OCI-LY7 (cell line): ENCODE results near the gene BTN1A1. TPM values are rescaled to one million over a fixed set of nuclear protein-coding genes. Genes with fewer than 3 reads are reported as not detected.

ENCODE experiments used
- Bru-seq: library from RNA; stranded (reverse); fragments of 400-500 nt; gene quantifications from one replicate; lab custom pipeline; 2021; lab: Mats Ljungman, UMichigan
- BruChase-seq, 2 experiments: library from RNA; stranded (reverse); fragments of 400-500 nt; gene quantifications; one replicate each; lab custom pipeline; 2021; lab: Mats Ljungman, UMichigan
- BruUV-seq: library from RNA; stranded (reverse); fragments of 400-500 nt; replicated peaks from 2 replicates; lab custom pipeline; 2021; lab: Mats Ljungman, UMichigan
- CTCF ChIA-PET: fragments of 300-600 bp; sonication (Branson Sonifier 250); formaldehyde crosslinking; loops from one replicate; lab custom pipeline; 2022; ENCODE audit warnings: antibody characterized with exemption; ENCODE audit not compliant: unreplicated experiment; lab: Charles Lee
- POLR2A ChIA-PET: fragments of 300-600 bp; sonication (Branson Sonifier 250); formaldehyde crosslinking; loops from one replicate; lab custom pipeline; 2022; ENCODE audit warnings: antibody characterized with exemption; lab: Charles Lee
- DNase-seq: peaks from one replicate; pipeline ENCODE4 v3.0.0-alpha.2; 2015; ENCODE audit warnings: low spot score
- H2AFZ ChIP-seq: fragments of 200-600 bp; sonication (generic), shearing (Covaris generic); 2 replicates; pipeline ENCODE4 v1.6.1; 2014; ENCODE audit warnings: mild to moderate bottlenecking, antibody characterized with exemption, low read length, moderate library complexity
- H3K27ac ChIP-seq: fragments of 200-600 bp; sonication (generic); 2 replicates; pipeline ENCODE4 v1.5.1; 2014; ENCODE audit warnings: mixed run types, low read depth, mild to moderate bottlenecking, moderate library complexity, low read length, inconsistent platforms; ENCODE audit not compliant: poor library complexity, severe bottlenecking
- H3K36me3 ChIP-seq: fragments of 200-600 bp; sonication (generic); 2 replicates; pipeline ENCODE4 v1.6.1; 2014; ENCODE audit warnings: mild to moderate bottlenecking, antibody characterized with exemption, low read length, moderate library complexity, mixed read lengths; ENCODE audit not compliant: insufficient read depth
- H3K4me1 ChIP-seq: fragments of 200-600 bp; sonication (generic); 2 replicates; pipeline ENCODE4 v1.5.1; 2014; ENCODE audit warnings: mild to moderate bottlenecking, low read length; ENCODE audit not compliant: insufficient read depth, poor library complexity, severe bottlenecking
- H3K4me2 ChIP-seq: fragments of 200-600 bp; sonication (generic); 2 replicates; pipeline ENCODE4 v1.6.1; 2014; ENCODE audit warnings: mild to moderate bottlenecking, low read length
- H3K4me3 ChIP-seq: fragments of 200-600 bp; sonication (generic); 2 replicates; pipeline ENCODE4 v1.5.1; 2014; ENCODE audit warnings: mild to moderate bottlenecking, low read depth, low read length; ENCODE audit not compliant: poor library complexity, severe bottlenecking
- H3K79me2 ChIP-seq: fragments of 200-600 bp; sonication (generic); 2 replicates; pipeline ENCODE4 v1.6.1; 2016; ENCODE audit warnings: low read depth, mild to moderate bottlenecking, low read length, moderate library complexity, mixed read lengths; ENCODE audit not compliant: insufficient read depth
- H3K9me2 ChIP-seq: fragments of 200-600 bp; sonication (generic); 2 replicates; pipeline ENCODE4 v1.6.1; 2016; ENCODE audit warnings: mild to moderate bottlenecking, low read length, mixed read lengths; ENCODE audit not compliant: insufficient read depth
- H3K9me3 ChIP-seq: fragments of 200-600 bp; sonication (generic); 2 replicates; pipeline ENCODE4 v1.6.1; 2014; ENCODE audit warnings: mild to moderate bottlenecking, mixed run types, low read length, mixed read lengths
- H4K20me1 ChIP-seq: fragments of 200-600 bp; sonication (generic); 2 replicates; pipeline ENCODE4 v1.6.1; 2014; ENCODE audit warnings: mild to moderate bottlenecking, antibody characterized with exemption, low read length, moderate library complexity, mixed read lengths; ENCODE audit not compliant: insufficient read depth
- EZH2phosphoT487 ChIP-seq: fragments of 200-600 bp; sonication (generic); IDR thresholded peaks from 2 replicates; pipeline ENCODE4 v1.6.1; 2018; ENCODE audit warnings: low read depth, borderline replicate concordance, mild to moderate bottlenecking, mixed run types, antibody characterized with exemption, low read length, moderate library complexity, mixed read lengths
- intact Hi-C: fragments of 100-400 bp; cut with micrococcal nuclease; formaldehyde crosslinking; loops from one replicate; pipeline ENCODE4 v1.10.0; 2022; ENCODE audit not compliant: unreplicated experiment
- long read RNA-seq: library from polyadenylated mRNA; stranded (forward); transcript quantifications from one replicate; pipeline ENCODE4 v2.0.0, GENCODE V29; 2022
- total RNA-seq, 2 experiments: library from RNA; depleted of rRNA in 1 of 2; stranded (reverse); fragments of >200 nt in 1 of 2; shearing (Covaris generic) in 1 of 2; gene quantifications; 2 replicates each; pipeline ENCODE4 v1.2.3, GENCODE V29; 2014 to 2022
- TF ChIP-seq, protein P1 (sequence below): fragments of 200-600 bp; sonication (generic); conservative IDR thresholded peaks from 2 replicates; pipeline ENCODE4 v1.5.1; 2014; ENCODE audit warnings: mild to moderate bottlenecking, antibody characterized with exemption, low read length, moderate library complexity, mixed read lengths

Gene BTN1A1, protein sequence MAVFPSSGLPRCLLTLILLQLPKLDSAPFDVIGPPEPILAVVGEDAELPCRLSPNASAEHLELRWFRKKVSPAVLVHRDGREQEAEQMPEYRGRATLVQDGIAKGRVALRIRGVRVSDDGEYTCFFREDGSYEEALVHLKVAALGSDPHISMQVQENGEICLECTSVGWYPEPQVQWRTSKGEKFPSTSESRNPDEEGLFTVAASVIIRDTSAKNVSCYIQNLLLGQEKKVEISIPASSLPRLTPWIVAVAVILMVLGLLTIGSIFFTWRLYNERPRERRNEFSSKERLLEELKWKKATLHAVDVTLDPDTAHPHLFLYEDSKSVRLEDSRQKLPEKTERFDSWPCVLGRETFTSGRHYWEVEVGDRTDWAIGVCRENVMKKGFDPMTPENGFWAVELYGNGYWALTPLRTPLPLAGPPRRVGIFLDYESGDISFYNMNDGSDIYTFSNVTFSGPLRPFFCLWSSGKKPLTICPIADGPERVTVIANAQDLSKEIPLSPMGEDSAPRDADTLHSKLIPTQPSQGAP
- total RNA-seq (2014; rRNA removed; shearing (Covaris generic)) (0.25 and 0.36 TPM in 2 replicates), total RNA-seq (2022) (1.0 and 1.1 TPM in 2 replicates), Bru-seq, nascent RNA (percentile 26 among the genes with signal in this experiment), BruChase-seq, experiment 1, labeled RNA remaining after a 6-hour chase (percentile 20 among the genes with signal in this experiment), BruChase-seq, experiment 2, labeled RNA remaining after a 2-hour chase (percentile 36 among the genes with signal in this experiment)
- long read RNA-seq, partial matches to known transcripts = 0 of 1 reads
- long read RNA-seq, other reads (novel, unspliced or antisense) = 1 of 1 reads

DNA sequence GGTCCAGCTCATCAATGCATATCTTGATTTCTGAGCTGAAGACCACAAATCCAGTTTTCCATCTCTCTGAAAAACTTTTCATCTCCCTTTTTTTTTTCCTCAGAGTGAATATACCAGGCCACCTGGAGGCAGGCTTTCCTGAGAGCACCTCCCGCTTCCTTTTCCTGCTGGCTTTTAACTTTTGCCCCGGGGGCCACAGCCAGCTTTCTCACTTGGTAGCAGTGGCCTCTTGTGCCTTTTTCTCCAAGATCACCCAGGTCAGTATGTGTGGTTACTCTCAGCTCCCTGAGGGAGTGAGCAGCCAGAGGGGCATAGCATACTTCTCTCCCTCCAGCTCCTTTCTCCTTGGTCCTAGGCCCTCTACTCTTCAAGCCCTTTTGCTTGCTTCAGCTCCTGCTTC lies at the start of gene BTN1A1:
BTN1A1 (plus strand) TSS at position 202 of the 400 bp plus-strand sequence. CDS start 984 bp downstream, outside the sequence.
- BruUV-seq = no TSS peak
- Histone ChIP-seq H3K4me2 (peak within 1 kb of the TSS; percentile 88), H3K27ac (peak within 1 kb of the TSS; percentile 98), H3K36me3 (no peaks in the 10 kb centered on the region), H4K20me1 (no peaks in the 10 kb centered on the region), H3K9me2 (no peaks in the 10 kb centered on the region), H2AFZ (peak within 1 kb of the TSS; percentile 60; the same call in 1 of the 2 replicates), H3K4me3 (peak within 1 kb of the TSS; percentile 23), H3K79me2 (no peaks in the 10 kb centered on the region), H3K9me3 (peaks cover 4% of the 10 kb centered on the region; the same call in 1 of the 2 replicates), H3K4me1 (peaks cover 68% of the 10 kb centered on the region)
- ChIA-PET CTCF (no interaction called here), POLR2A (interaction anchor here (0.5 to 5.0 kb wide), 6 partner anchors 9 to 228 kb away, joined by 3 to 32 read pairs (median 14); no protein-coding TSS in a partner anchor)
- no peak for DNase-seq
- TF ChIP-seq, protein P1, sequence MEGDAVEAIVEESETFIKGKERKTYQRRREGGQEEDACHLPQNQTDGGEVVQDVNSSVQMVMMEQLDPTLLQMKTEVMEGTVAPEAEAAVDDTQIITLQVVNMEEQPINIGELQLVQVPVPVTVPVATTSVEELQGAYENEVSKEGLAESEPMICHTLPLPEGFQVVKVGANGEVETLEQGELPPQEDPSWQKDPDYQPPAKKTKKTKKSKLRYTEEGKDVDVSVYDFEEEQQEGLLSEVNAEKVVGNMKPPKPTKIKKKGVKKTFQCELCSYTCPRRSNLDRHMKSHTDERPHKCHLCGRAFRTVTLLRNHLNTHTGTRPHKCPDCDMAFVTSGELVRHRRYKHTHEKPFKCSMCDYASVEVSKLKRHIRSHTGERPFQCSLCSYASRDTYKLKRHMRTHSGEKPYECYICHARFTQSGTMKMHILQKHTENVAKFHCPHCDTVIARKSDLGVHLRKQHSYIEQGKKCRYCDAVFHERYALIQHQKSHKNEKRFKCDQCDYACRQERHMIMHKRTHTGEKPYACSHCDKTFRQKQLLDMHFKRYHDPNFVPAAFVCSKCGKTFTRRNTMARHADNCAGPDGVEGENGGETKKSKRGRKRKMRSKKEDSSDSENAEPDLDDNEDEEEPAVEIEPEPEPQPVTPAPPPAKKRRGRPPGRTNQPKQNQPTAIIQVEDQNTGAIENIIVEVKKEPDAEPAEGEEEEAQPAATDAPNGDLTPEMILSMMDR = 0 out of 2 replicates have a peak, but pooled peaks have one; percentile 21
- no peak for TF ChIP-seq EZH2phosphoT487
- intact Hi-C loops = no loop called here

DNA sequence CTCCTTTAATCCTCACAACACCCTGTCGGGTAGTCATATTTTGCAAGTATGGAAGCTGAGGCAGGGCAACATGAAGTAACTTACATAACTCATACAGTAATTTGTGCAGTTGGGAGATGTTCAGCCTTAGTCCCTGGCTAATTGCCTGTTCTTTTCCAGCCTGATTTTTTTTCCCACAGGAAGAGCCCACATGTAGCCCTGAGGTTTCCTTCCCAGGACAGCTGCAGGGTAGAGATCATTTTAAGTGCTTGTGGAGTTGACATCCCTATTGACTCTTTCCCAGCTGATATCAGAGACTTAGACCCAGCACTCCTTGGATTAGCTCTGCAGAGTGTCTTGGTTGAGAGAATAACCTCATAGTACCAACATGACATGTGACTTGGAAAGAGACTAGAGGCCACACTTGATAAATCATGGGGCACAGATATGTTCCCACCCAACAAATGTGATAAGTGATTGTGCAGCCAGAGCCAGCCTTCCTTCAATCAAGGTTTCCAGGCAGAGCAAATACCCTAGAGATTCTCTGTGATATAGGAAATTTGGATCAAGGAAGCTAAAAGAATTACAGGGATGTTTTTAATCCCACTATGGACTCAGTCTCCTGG lies 47.4 kb upstream of the BTN1A1 start:
- DNase-seq = no peak
- Histone ChIP-seq H3K9me2 (no peaks in the 10 kb centered on the region), H3K9me3 (no peaks in the 10 kb centered on the region), H3K36me3 (peaks cover 7% of the 10 kb centered on the region), H2AFZ (no peak overlapping the region), H3K4me3 (no peak overlapping the region), H3K4me2 (no peak overlapping the region), H3K79me2 (peaks cover under 1% of the 10 kb centered on the region; the same call in 1 of the 2 replicates), H3K4me1 (peaks cover 20% of the 10 kb centered on the region), H3K27ac (no peak overlapping the region), H4K20me1 (no peaks in the 10 kb centered on the region)
- ChIA-PET POLR2A (interaction anchor here (1.0 kb wide), 1 partner anchor 21 kb away, joined by 3 read pairs; no protein-coding TSS in a partner anchor), CTCF (no interaction called here)
- no TSS peak for BruUV-seq
- TF ChIP-seq, protein P1 = no peak
- no peak for TF ChIP-seq EZH2phosphoT487
- intact Hi-C loops = no loop called here
